Activated B cell treated with CpG ODN at 0.5 μM for 24 hours (primary cell): ENCODE data around the gene CMKLR1. TPM values are rescaled to one million over a fixed set of nuclear protein-coding genes. Genes with fewer than 3 reads are reported as not detected.

Source experiments
- ATAC-seq: fragments of 200-7000 bp; cut with Tn5 transposase; one replicate; pipeline ENCODE4 v1.10.0; 2021; ENCODE audit warnings: low read depth, mild to moderate bottlenecking, moderate library complexity
- CTCF ChIA-PET: fragments of 350-600 bp; sonication (Branson Sonifier 250); formaldehyde crosslinking; loops from one replicate; lab custom pipeline; 2021; ENCODE audit warnings: antibody characterized with exemption; lab: Charles Lee
- POLR2A ChIA-PET: fragments of 350-600 bp; sonication (Branson Sonifier 250); formaldehyde crosslinking; loops from one replicate; lab custom pipeline; 2021; ENCODE audit warnings: antibody characterized with exemption; lab: Charles Lee
- DNase-seq: peaks from one replicate; pipeline ENCODE4 v3.0.0; 2022
- H3K27ac Mint-ChIP-seq: one replicate; pipeline ENCODE4 v1.8.0; 2020; ENCODE audit warnings: mixed read lengths
- H3K27me3 Mint-ChIP-seq: one replicate; pipeline ENCODE4 v1.8.0; 2021; ENCODE audit warnings: mixed read lengths
- H3K36me3 Mint-ChIP-seq: one replicate; pipeline ENCODE4 v1.8.0; 2021; ENCODE audit warnings: low read depth, mixed read lengths
- H3K4me1 Mint-ChIP-seq: one replicate; pipeline ENCODE4 v1.8.0; 2021; ENCODE audit warnings: mixed read lengths
- H3K4me3 Mint-ChIP-seq: one replicate; pipeline ENCODE4 v1.8.0; 2020; ENCODE audit warnings: mild to moderate bottlenecking, mixed read lengths
- H3K9me3 Mint-ChIP-seq: one replicate; pipeline ENCODE4 v1.8.0; 2020; ENCODE audit warnings: mixed read lengths
- intact Hi-C: fragments of 100-400 bp; cut with micrococcal nuclease; formaldehyde crosslinking; loops from one replicate; pipeline ENCODE4 v1.15.1; 2024
- total RNA-seq: library from RNA; stranded (reverse); gene quantifications from 2 replicates; pipeline ENCODE4 v1.2.3, GENCODE V29; 2022
- TF ChIP-seq, protein P1 (sequence below): fragments of 200-600 bp; IDR thresholded peaks from one replicate; pipeline ENCODE4 v1.8.0; 2022; ENCODE audit warnings: antibody characterized with exemption, mild to moderate bottlenecking

Gene CMKLR1
- total RNA-seq, 1 donor from 2014 or later, result 0.24 TPM

DNA sequence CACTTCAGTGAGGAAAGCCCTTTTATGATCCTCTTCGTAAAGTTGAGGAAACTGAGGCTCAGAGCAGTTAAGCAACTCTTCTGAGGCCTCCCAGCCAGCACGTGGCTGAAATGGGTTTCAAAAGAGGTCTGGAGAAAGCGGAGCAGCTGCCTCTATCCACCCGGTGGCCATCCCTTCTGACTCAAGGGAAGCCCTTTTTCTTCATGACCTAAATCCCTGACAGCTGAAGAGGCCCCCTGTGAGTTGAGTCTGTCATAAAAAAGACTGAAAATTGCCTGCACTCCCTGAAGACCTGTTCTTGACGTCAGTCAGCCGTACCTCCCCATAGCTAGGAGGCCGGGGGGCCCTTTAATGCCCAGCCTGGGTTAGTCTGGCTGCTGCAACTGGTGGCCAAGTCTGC lies 10.7 kb downstream of the CMKLR1 start:
- TF ChIP-seq, protein P1, sequence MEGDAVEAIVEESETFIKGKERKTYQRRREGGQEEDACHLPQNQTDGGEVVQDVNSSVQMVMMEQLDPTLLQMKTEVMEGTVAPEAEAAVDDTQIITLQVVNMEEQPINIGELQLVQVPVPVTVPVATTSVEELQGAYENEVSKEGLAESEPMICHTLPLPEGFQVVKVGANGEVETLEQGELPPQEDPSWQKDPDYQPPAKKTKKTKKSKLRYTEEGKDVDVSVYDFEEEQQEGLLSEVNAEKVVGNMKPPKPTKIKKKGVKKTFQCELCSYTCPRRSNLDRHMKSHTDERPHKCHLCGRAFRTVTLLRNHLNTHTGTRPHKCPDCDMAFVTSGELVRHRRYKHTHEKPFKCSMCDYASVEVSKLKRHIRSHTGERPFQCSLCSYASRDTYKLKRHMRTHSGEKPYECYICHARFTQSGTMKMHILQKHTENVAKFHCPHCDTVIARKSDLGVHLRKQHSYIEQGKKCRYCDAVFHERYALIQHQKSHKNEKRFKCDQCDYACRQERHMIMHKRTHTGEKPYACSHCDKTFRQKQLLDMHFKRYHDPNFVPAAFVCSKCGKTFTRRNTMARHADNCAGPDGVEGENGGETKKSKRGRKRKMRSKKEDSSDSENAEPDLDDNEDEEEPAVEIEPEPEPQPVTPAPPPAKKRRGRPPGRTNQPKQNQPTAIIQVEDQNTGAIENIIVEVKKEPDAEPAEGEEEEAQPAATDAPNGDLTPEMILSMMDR, result no peak
- DNase-seq, result no peak
- ATAC-seq, result no peak
- H3K27me3 Mint-ChIP-seq, result peaks cover 6% of the 10 kb centered on the region
- H3K9me3 Mint-ChIP-seq, result no peaks in the 10 kb centered on the region
- no peaks in the 10 kb centered on the region for H3K36me3 Mint-ChIP-seq
- intact Hi-C loops, result no loop called here
- no peak overlapping the region for H3K4me3 Mint-ChIP-seq
- H3K4me1 Mint-ChIP-seq, result no peaks in the 10 kb centered on the region
- H3K27ac Mint-ChIP-seq, result no peak overlapping the region
- CTCF ChIA-PET, result no interaction called here
- POLR2A ChIA-PET, result no interaction called here

DNA sequence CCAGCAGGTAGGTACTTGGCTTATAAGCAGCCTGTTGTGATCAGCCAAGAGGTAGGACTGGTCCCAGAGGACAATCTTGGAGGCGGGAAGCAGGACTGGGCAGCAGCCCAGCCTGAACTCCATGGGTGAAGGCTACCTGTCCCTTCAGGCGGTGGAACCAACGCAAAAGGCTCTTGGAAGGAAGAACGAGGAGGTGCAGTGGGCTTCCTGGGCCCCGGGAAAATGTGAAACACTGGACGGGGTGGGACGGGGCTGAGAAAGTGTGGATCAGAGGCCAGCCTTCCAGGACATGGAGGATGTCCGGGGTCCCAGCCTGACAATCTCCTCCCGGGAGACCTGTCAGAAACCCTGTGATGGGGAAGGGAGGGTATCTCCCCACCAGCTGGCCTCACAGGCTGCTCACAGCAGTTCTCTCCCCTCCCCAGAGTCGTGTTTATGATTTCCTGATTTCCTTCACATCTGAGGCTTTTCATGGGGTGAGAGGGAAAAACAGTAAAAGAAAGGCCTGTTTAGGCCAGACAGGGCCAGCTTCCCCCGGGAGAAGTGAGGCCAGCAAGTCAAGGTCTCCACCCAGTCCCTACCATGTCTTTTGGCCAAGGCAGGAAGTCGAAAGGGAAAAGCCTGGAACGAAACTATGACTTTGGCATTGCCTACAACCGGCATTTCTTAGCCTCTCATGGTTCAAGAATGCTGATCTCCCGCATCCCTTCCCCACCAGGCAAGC lies 11.3 kb downstream of the CMKLR1 start:
- TF ChIP-seq, protein P1, result no peak
- Mint-ChIP-seq H3K27me3 (peaks cover 8% of the 10 kb centered on the region), H3K9me3 (no peaks in the 10 kb centered on the region), H3K27ac (no peak overlapping the region), H3K4me3 (no peak overlapping the region), H3K36me3 (no peaks in the 10 kb centered on the region), H3K4me1 (no peaks in the 10 kb centered on the region)
- ATAC-seq, result no peak
- ChIA-PET CTCF (no interaction called here), POLR2A (no interaction called here)
- intact Hi-C loops, result no loop called here
- DNase-seq, result no peak

DNA sequence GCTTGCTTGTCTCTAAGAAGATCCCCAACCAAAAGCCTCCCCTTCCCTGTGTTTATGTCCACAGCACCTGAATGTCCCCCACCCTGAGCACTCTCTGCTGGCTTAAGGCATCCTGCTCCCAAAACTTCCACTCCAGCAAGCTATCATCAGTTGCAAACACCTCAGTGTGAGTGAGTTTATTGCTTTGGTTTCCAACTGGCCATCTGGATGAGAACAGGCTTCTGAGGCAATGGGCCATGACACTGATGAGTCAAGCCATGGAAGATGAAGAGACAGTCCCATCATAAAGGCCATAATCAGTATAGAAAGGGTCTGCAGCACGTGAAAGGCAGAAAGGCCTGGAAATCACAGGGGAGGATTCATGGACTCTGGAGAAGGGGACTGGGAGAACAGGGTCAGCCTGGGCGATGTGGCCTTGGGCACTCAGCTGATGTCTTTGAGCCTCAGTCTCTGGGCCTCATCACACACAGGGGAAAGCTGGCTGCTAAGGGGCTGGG lies 12.8 kb downstream of the CMKLR1 start:
- H3K4me3 Mint-ChIP-seq, result no peak overlapping the region
- H3K9me3 Mint-ChIP-seq, result no peaks in the 10 kb centered on the region
- no peaks in the 10 kb centered on the region for H3K4me1 Mint-ChIP-seq
- no peak for ATAC-seq
- CTCF ChIA-PET, result no interaction called here
- no peak for DNase-seq
- H3K36me3 Mint-ChIP-seq, result no peaks in the 10 kb centered on the region
- POLR2A ChIA-PET, result no interaction called here
- intact Hi-C loops, result no loop called here
- peaks cover 16% of the 10 kb centered on the region for H3K27me3 Mint-ChIP-seq
- TF ChIP-seq, protein P1, result no peak
- no peak overlapping the region for H3K27ac Mint-ChIP-seq

DNA sequence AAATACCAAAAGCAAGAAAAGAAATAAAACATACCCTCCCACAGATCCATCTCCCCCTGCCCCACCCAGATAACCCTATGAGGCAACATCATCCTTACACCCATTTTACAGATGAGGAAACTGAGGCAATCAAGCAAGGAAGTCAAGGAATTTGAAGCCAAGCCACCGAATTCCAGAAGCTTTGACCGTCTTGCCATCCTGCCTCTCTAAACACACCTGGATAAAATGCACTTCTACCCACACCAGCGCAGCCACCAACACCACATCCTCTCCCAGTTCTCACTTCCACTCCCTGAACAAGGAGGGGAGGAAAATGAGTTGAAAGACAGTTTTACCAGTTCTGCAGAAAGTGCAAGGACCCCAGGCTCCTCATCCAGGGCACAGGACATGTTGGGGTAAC lies 13.6 kb downstream of the CMKLR1 start:
- no peak overlapping the region for H3K4me3 Mint-ChIP-seq
- DNase-seq, result no peak
- H3K9me3 Mint-ChIP-seq, result no peaks in the 10 kb centered on the region
- intact Hi-C loops, result no loop called here
- peaks cover 16% of the 10 kb centered on the region for H3K27me3 Mint-ChIP-seq
- CTCF ChIA-PET, result no interaction called here
- TF ChIP-seq, protein P1, result no peak
- no peaks in the 10 kb centered on the region for H3K36me3 Mint-ChIP-seq
- no peak for ATAC-seq
- POLR2A ChIA-PET, result no interaction called here
- H3K27ac Mint-ChIP-seq, result peak overlapping the region; percentile 14
- H3K4me1 Mint-ChIP-seq, result no peaks in the 10 kb centered on the region

DNA sequence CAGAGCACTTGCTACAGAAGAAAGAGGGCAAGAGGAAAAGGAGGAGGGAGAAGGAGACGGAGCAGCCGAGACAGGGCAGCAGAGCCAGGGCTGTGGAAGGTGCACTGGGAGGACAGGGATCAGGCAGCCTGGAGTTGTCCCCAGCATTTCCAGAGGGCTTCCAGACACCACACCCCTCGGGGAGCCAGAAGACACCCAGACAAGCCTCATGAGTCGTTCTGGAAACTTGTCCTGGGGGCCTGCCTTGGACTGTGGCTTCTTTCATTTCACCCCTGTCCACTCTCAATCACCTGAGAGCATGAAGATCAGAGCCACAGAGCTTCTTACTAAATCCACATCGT lies 14.1 kb downstream of the CMKLR1 start:
- H3K4me3 Mint-ChIP-seq, result no peak overlapping the region
- no peak for DNase-seq
- ChIA-PET CTCF (no interaction called here), POLR2A (no interaction called here)
- H3K36me3 Mint-ChIP-seq, result no peaks in the 10 kb centered on the region
- no peak overlapping the region for H3K27ac Mint-ChIP-seq
- intact Hi-C loops, result no loop called here
- ATAC-seq, result no peak
- TF ChIP-seq, protein P1, result no peak
- H3K27me3 Mint-ChIP-seq, result peaks cover 15% of the 10 kb centered on the region
- no peaks in the 10 kb centered on the region for H3K9me3 Mint-ChIP-seq
- H3K4me1 Mint-ChIP-seq, result no peaks in the 10 kb centered on the region
